T-helper 9 cell (primary cell): Measurements from ENCODE around the gene CELF1.

Experiments used
- DNase-seq: peaks from one replicate; pipeline ENCODE4 v3.0.0-alpha.2; 2020

Gene CELF1

DNA sequence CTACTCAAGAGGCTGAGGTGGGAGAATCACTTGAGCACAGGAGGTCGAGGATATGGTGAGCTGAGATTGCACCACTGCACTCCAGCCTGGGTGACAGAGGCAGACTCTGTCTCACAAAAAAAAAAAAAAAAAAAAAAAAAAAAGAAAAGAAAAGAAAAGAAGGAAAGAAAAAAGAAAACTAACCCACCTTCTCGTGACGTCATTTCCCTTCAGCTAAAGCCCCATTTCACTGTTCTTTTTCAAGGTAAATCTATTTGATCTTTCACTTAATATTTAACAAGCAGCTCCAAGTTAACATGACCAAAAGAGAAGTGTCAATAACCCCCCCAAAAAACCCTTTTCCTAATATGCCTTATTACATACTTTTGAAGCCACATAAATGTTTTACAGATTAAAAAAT is 109.1 kb downstream of the CELF1 start:
- no peak for DNase-seq

DNA sequence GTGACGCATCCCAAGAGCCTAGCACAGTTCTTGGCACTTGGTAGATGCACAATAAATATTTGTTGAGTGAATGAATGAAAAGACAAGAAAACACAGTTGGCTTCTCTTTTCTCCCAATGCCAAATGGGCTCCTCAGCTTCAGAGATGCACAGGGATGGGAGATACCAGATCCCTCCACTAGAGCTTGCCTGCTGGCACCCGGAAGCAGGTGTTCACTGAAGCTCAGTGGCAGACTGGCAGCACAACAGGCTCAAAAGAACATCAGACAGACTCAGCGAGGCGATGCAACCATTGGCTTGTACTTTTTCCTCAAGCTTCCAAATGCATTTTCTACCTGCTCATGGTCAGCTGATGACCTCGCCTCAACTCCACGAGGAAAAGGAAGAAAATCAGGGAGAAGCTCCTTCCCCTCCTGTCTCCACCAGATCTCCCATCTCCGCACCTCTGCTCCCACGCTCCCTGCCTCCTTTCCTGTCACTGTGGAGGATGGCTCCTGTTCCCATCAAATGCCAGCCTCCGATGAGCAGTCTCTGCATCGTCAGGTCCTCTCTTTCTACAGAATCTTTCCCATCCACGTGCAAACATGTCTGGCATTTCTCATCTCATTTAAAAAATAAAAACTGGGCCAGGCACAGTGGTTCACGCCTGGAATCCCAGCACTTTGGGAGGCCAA is 109.8 kb downstream of the CELF1 start:
- DNase-seq, result no peak

GRCh38 chr11:47442514-47442913 is 110.4 kb downstream of the CELF1 start:
- DNase-seq, result no peak

DNA sequence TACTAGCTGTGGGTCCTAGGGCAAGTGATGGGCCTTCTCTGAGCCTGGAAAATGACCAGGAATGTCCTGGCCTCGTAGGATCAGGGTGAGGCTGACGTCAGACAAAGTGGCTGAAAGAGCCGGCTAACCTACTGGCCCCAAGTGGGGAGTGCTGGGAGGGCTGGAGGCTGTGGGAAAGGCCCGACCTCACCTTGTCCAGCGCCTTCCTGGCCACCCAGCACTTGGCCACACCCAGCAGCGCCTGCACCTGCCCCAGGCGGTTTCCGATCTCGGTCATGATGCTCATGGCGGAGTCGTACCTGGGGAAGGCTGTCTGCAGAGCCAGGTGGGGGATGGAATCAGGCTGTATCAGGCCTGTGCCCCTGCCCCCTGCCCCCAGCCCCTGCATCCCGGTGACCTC is 111.5 kb downstream of the CELF1 start:
- DNase-seq, result no peak

DNA sequence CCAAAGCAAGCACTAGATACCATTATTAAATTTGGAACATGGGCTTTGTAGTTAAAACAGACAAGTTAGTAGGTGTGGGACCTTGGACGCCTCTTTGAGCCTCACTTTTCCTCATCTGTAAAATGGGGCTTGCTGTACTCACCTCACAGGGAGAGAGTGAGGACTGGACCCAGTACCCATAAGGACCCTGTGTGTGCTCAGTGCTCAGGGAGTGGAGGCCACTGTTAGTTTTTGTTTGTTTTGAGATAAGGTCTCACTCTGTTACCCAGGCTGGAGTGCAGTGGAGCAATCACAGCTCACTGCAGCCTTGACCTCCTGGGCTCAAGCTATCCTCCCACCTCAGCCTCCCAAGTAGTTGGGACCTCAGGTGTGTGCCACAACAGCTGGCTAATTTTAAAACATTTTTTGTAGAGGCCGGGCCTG is 112.9 kb downstream of the CELF1 start:
- no peak for DNase-seq

DNA sequence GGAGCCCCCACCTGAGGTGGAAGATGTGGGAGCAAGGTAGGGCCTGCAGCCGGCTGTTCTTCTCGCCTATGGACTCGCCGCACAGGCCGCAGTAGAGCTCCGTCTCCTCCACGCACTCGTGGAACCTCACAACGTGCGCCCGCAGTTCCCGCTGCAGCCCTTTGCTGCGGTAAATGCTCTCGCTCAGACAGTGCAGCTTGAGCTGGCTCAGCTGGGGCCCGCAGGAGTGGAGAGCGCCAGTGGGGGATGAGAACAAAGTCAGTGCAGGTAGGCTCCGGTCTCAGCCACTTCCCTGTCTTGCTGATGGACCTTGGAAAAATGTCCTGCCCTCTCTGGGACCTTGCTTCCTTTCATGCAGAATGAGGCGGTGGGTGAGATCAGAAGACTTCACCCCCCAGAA is 114.2 kb downstream of the CELF1 start:
- DNase-seq, result no peak

DNA sequence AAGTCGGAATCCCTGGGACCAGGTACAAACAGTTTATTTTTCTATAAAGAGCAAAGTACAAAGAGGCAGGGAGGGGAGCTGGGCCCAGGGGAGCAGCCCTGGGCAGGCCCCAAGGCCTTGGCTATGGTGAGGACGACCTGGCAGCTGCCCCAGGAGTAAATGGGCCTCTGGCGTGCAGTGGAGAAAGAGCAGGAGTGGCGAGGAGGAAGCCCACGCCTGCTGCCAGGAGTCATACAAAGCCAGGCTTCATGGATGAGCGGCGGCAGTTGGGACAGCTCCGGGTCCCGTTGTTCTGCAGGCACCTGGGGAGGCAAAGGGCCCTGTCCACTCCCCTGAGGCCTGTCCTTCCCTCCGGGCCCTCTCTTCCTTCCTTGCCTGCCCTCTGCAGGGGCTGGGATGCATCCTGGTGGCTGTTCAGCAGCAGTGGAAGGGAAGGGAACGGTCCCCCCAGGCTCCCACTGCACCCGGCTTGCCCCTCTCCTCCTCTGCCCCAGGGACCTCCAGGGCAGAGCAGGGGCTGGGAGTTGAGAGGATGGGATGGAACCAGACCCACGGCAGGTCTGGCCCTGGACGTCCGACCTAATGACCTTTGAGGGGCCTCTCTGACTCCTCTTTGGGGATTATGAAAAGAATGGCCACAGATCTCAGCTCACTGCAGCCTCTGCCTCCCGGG is 115.0 kb downstream of the CELF1 start:
- DNase-seq, result no peak

GRCh38 chr11:47437218-47437745 is 115.7 kb downstream of the CELF1 start:
- no peak for DNase-seq

GRCh38 chr11:47436726-47437125 is 116.2 kb downstream of the CELF1 start:
- no peak for DNase-seq

GRCh38 chr11:47435687-47436086 is 117.2 kb downstream of the CELF1 start:
- no peak for DNase-seq

GRCh38 chr11:47434011-47434786 is 118.7 kb downstream of the CELF1 start:
- DNase-seq, result no peak

DNA sequence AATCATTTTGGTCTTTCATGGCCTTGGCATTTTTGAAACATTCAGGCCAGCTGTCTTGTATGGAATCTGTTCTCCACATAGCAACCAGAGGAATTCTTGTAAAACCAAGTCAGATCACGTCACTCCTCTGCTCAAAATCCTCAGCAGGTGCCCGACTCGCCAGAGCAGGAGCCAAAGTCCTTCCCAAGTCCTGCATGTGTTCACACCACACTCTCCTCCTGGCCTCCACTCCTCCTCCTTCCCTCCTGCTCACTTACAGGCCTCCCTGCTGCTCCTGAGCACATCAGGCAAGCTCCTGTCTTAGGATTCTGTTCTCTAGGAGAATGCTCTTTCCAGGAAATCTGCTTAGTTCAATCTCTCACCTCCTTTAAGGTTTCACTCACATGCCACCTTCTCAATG is 119.8 kb downstream of the CELF1 start:
- DNase-seq, result no peak

DNA sequence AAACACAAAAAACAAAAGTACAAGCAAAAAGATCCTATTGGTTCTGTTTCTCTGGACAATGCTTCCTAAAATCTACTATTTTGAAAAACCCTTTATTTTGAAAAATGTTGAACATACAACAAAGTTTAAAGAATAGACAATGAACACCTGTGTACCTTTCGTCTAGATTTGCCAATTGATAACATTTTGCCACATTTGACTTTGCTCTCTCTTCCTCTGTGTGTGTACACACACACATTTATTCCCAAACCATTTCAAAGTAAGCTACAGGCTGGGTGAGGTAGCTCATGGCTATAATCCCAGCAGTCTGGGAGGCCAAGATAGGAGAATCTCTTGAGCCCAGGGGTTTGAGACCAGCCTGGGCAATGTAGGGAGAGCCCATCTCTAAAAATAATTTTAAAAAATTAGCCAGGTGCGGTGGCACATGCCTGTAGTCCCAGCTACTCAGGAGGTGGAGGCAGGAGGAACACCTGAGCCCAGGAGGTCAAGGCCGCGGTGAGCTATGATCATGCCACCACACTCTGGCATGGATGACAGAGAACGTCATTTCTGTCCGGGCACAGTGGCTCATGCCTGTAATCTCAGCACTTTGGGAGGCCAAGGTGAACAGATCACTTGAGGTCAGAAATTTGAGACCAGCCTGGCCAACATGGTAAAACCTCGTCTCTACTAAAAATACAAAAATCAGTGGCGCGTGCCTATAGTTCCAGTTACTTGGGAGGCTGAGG is 121.4 kb downstream of the CELF1 start:
- no peak for DNase-seq

DNA sequence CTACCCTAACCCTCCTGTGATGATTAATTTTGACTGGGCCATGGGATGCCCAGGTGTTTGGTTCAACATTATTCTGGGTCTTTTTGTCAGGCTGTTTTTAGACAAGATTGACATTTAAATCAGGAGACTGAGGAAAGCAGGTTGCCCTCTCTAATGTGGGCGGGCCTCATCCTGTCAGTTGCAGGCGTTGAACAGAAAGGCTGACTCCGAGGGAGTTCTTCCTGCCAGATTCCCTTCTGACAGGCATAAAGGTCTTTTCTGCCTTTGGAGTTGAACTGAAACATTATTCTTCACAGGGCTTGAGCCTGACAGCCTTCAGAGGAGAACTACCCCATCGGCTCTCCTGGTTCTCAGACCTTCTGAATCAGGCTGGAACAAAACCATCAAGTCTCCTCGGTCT is 122.4 kb downstream of the CELF1 start:
- no peak for DNase-seq

DNA sequence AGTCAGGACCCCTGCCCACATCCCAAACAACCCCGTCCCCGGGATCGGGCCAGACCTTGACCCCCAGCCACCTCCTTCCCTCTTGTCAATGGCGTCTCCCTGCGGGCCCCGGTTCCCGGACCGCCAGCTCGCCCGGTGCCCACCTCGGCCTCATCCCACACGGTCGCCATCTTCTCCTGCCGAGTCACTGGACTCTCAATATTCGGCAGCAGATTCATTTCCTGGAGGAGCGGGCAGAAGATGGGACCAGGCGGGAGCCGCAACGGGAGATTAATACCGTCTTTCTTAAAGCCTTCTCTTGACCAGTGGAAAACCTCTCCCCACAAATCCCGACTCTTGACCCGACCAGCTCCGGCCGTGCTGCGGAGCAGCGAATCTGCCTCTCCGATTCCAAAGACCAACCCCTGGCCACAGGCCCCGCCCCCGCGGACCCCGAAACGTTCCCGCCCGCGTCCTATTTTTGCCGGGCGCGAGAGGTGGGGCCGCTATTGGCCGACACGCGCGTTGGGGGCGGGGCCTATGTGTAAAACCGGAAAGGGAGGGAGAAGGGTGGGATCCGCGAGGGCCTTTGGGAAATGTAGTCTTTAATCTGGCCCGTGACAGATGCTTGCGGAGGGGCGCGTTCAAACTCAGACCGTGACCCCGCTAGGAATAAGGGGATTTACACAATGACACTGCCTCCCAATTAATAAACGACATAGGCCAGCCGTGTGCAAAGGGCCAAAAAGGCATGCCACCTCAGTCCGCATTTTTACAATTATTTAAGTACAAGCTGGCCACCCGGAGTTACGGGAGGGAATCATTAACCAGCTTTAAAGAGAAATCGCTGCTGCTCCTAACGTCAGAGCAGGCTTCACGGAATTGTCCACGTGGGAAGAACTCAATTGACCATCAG is 126.6 kb downstream of the CELF1 start, which contains the start of gene PSMC3:
TSS of gene PSMC3 (minus strand) at position 378 of the 895 bp plus-strand sequence. CDS start at position 218, 160 bp downstream.
- DNase-seq, result peak; percentile 98

- no peak for DNase-seq
Observed at GRCh38 chr11:47425611-47426010, 127.3 kb downstream of the CELF1 start.

- DNase-seq, result no peak
Observed at GRCh38 chr11:47418454-47419259, 134.3 kb downstream of the CELF1 start.

- DNase-seq, result no peak
Observed at GRCh38 chr11:47417712-47418111, 135.2 kb downstream of the CELF1 start.

- no peak for DNase-seq
Observed at GRCh38 chr11:47415949-47416472, 136.9 kb downstream of the CELF1 start.
